Aorta (tissue), 4 donors: ENCODE measurements around the gene GAR1. TPM values are rescaled to one million over a fixed set of nuclear protein-coding genes. Genes with fewer than 3 reads are reported as not detected.

Source experiments
- polyA plus RNA-seq, 2 donors: library from polyadenylated mRNA; stranded (reverse); fragments of 200-250 nt; gene quantifications; one replicate each; pipeline ENCODE4 v1.2.3, GENCODE V29; 2013
- total RNA-seq, 2 donors: library from RNA; stranded (reverse); fragmentation: NEBNext Ultra II Directional; extraction: Animal tissue kit (Norgen Biotek cat#: 25700); gene quantifications; one replicate each; pipeline ENCODE4 v1.2.1, GENCODE V29; 2021
- donor health status: healthy with polysubstance abuse.
- donor health status: Bipolar disorder and iron deficiency.
- donor health status: DM: no; HTN: no; CAD: no.
- donor health status: DM: yes; HTN: yes; CAD: no.

The GAR1 gene
- total and polyA plus RNA-seq, 4 donors = 9.3 to 11.5 (median 10.5) TPM

Other genes with a start within 250 kb of the GAR1 start
- gene CASP6, start 112.3 kb upstream of the GAR1 start, total RNA-seq = 10 to 100 TPM; 11.1 to 19.3 TPM
- gene CASP6, start 112.3 kb upstream of the GAR1 start, polyA plus RNA-seq = 10 to 100 TPM; 14.2 to 30.1 TPM
- 10 to 100 TPM; 32.4 to 34.5 TPM for gene PLA2G12A, start 85.7 kb upstream of the GAR1 start, total RNA-seq
- gene PLA2G12A, start 85.7 kb upstream of the GAR1 start, polyA plus RNA-seq = 10 to 100 TPM; 10.3 to 12.8 TPM
- 10 to 100 TPM; 33.7 to 64.5 TPM for gene CFI, start 13.8 kb upstream of the GAR1 start, total RNA-seq
- 1 to 10 TPM; 1.0 to 1.9 TPM for gene CFI, start 13.8 kb upstream of the GAR1 start, polyA plus RNA-seq
- under 1 TPM; 0.27 to 0.71 TPM for gene RRH, start 12.2 kb downstream of the GAR1 start, total RNA-seq
- gene RRH, start 12.2 kb downstream of the GAR1 start, polyA plus RNA-seq = not detected
- gene LRIT3, start 32.3 kb downstream of the GAR1 start, total RNA-seq = under 1 TPM; 0.26 to 0.36 TPM
- gene LRIT3, start 32.3 kb downstream of the GAR1 start, polyA plus RNA-seq = under 1 TPM in 1 of 2 donors, not detected in 1; 0.49 TPM
- under 1 TPM; 0.29 to 0.54 TPM for gene EGF, start 97.1 kb downstream of the GAR1 start, total RNA-seq
- gene EGF, start 97.1 kb downstream of the GAR1 start, polyA plus RNA-seq = 1 to 10 TPM in 1 of 2 donors, not detected in 1; 3.4 TPM